SU-DHL-6 (cell line): ENCODE measurements around the gene MOV10.

Source experiments
- EZH2phosphoT487 ChIP-seq: fragments of 200-600 bp; sonication (generic), shearing (Covaris generic); conservative IDR thresholded peaks from 2 replicates; pipeline ENCODE4 v1.6.1; 2018; ENCODE audit warnings: mild to moderate bottlenecking, antibody characterized with exemption, low read length, moderate library complexity, mixed read lengths
- TF ChIP-seq, protein P1 (sequence below): fragments of 200-600 bp; sonication (generic); IDR thresholded peaks from one replicate; pipeline ENCODE4 v1.5.1; 2017; ENCODE audit warnings: antibody characterized with exemption, mild to moderate bottlenecking, low read length, moderate library complexity; ENCODE audit not compliant: insufficient read depth, poor library complexity, severe bottlenecking

DNA sequence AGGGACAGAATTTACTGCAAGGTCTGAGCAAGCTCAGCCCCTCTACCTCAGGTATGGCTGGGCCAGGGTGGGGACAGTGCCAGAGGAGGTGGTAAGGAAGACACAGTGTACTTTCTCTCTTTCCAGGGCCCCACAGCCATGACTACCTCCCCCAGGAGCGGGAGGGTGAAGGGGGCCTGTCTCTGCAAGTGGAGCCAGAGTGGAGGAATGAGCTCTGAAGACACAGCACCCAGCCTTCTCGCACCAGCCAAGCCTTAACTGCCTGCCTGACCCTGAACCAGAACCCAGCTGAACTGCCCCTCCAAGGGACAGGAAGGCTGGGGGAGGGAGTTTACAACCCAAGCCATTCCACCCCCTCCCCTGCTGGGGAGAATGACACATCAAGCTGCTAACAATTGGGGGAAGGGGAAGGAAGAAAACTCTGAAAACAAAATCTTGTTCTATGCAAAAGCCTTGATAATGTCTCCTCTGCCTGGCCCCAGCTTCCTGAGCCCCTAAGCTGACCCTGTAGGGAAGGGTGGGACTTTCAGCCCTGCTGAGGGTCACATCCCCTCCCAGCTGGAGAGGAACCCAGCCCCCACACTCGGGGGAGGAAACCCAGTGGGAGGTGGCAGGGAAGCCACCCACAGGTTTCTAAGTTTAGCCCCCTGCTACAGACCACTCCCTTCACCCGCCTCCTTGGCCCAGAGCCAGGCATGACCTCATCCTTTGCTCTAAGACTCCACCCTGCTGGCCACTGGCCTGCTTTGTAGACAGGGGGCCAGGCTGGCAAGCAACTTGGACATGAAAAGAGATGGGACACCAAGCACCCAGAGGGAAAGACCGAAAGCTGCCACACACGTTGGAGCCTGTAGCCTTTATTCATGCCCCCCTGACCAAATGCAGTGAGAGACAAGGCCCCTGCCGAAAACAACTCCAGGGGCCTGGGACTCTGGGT, 26.1 kb downstream of the MOV10 start:
- TF ChIP-seq, protein P1, sequence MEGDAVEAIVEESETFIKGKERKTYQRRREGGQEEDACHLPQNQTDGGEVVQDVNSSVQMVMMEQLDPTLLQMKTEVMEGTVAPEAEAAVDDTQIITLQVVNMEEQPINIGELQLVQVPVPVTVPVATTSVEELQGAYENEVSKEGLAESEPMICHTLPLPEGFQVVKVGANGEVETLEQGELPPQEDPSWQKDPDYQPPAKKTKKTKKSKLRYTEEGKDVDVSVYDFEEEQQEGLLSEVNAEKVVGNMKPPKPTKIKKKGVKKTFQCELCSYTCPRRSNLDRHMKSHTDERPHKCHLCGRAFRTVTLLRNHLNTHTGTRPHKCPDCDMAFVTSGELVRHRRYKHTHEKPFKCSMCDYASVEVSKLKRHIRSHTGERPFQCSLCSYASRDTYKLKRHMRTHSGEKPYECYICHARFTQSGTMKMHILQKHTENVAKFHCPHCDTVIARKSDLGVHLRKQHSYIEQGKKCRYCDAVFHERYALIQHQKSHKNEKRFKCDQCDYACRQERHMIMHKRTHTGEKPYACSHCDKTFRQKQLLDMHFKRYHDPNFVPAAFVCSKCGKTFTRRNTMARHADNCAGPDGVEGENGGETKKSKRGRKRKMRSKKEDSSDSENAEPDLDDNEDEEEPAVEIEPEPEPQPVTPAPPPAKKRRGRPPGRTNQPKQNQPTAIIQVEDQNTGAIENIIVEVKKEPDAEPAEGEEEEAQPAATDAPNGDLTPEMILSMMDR, result no peak
- TF ChIP-seq EZH2phosphoT487, result no peak
